ENCODE results near the gene ARFGEF3.

- TF ChIP-seq CTCF (IDR thresholded peaks at IDR 0.05) (no peak), POLR2A (IDR thresholded peaks at IDR 0.05) (no peak)
Measured at GRCh38 chr6:138234363-138234762, 72.6 kb downstream of the ARFGEF3 start.
